Stimulated activated CD8-positive, alpha-beta memory T cell treated with anti-CD3 and anti-CD28 coated beads, Interleukin-15, amount 100 ng/mL, for 4 hours (primary cell): ENCODE results near the gene STRN3.
"Not testable (repeated sequence)": the region's sequence is repeated elsewhere in the genome, so short reads cannot be mapped to it uniquely, and the experiment has no call there.

Source experiments
- DNase-seq, 2 donors: peaks; one replicate each; pipeline ENCODE4 v3.0.0-alpha.2; 2020; ENCODE audit warnings: low read depth in 2 of 2

Gene STRN3

DNA sequence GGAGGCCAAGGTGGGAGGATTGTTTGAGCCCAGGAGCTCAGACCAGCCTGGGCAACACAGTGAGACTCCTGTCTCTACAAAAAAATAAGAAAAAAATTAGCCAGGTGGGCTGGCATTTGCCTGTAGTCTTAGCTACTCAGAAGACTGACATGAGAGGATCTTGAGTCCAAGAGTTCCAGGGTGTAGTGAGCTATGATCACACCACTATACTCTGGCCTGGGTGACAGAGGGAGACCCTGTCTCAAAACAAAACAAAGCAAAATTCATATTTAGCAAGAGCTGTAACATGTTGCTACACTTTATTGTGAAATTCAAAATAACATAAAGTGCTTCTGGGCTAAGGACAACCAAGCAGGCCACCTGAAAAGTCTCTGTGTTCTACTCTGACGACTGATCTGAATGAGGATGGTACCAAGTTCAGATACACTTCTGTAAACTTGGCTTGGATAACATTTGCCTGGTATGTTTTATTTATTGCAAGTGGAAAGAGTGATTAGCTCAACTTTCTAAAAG, 11.6 kb upstream of the STRN3 start:
- no peak for DNase-seq

DNA sequence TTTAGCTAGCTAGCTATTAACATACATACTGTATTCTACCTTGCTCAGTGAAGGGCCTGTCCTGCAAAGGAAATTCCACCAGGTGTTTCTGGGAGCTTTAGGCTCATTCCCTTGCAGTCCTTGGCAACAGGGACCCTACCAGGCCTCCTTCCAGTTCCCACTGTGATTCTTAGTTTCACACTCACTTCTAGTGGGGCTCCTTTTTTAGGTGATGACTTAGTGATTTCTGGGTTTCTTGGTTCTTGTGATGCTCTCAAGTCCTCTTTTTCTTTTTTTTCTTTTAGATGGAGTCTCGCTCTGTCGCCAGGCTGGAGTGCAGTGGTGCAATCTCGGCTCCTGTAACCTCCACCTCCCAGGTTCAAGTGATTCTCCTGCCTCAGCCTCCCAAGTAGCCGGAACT, 10.4 kb upstream of the STRN3 start:
- no peak for DNase-seq

DNA sequence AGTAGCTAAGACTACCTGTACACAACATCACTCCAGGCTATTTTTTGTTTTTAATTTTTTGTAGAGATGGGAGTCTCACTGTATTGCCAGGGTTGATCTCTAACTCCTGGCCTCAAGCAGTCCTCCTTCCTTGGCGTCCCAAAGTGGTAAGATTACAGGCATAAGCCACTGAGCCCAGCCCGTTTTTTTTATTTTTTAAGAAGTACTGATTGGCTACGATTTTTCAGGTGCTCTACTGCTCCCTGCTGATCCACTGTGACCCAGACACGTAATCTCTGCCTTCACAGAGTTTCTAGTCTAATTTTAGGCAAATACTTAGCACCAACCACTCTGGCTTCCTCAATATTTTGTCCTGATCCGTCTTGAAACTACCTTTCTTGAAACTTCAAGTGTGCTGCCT, 4.3 kb upstream of the STRN3 start:
- no peak for DNase-seq

DNA sequence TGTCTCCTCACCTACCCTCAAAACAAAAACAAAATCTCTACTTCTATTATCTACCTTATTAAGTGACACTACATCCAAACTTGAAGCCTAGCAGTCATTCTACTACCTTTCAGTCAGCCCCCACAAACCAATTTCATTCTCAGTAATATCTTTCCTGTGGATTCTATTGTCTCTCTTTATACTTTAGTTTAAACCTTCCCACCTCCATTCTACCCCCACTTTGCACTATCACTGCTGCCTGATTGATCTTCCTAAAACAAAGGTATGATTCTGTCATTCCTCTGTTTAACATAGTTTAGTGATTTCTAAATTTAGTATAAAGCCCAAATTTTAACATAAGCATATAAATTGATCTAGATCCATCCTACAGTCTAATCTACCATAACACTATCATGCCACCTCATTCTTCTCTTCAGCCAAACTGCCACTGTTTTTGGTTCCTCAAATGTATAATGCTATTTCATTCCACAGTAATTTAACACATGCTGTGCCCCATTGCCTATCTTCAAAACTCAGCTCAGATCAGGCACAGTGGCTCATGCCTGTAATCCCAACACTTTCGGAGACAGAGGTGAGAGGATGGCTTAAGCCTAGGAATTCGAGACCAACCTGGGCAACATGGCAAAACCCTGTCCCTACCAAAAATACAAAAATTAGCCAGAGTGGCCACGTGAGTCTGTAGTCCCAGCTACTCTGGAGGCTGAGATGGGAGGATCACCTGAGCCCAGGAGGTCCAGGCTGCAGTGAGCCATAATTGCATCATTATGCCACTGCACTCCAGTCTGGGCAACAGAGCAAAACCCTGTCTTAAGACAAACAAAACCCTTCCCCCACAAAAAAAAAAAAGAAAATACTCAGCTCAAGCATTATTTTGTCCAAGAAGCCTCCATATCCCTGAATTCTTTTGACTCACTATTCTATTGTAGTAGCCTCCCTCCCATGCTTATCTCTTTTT, 3.1 kb upstream of the STRN3 start:
- DNase-seq, result no peak

DNA sequence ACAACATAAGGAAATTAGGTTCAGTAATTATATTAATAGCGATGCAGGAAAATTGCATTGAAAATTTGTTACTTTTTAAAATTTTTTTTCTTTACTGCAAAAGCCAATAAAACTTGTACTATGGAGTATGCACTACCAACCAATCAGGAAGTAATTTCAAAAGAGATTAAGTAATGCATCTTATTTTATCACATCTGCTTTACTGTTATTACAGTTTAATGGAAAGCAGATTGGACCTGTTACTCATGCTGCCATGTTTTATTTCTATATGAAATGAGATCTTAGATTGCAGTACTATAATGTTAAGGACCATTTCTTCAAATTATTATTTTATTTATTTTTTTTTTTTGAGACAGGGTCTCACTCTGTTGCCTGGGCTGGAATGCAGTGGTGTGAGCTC, 1.7 kb upstream of the STRN3 start:
- no peak for DNase-seq

DNA sequence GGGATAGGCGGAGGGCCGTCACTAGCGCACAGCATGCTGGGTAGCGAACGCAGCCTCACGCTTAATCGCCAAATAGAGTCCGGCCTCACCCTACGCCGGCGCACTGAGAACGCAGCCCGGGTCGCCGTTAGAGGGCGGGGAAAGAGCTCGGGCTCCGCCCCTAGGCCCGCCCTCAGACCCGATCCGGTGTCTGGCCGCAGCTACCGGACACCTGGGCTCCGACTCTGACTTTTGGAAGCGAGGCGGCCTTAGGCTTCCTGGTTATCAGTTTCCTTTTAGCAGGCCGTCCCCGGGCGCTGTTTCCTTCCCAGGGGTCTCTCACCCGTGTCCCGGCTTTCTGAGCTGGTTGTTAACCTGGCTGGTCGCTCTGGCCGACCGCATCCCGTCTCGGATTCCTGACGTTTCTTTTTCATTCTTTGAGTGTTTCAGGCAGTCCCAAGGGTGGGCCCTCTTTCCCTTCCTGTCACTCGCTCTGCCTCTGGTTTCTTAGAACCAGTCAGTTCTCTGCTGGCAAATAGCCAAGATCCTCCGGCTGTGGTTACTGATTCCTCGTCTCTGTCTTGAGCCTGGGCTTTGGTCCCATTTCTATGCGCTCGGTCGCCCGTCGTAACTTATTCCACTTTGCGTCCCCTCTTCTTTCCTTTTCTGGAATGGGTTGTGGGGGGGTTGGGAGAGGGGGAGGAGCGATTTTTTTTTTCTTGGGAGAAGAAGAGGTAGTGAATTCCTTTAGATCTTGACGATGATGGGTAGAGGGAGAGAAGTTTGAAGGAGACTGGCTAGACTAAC, 464 bp upstream of the STRN3 start:
- peak; percentile 79 to 84 for DNase-seq

DNA sequence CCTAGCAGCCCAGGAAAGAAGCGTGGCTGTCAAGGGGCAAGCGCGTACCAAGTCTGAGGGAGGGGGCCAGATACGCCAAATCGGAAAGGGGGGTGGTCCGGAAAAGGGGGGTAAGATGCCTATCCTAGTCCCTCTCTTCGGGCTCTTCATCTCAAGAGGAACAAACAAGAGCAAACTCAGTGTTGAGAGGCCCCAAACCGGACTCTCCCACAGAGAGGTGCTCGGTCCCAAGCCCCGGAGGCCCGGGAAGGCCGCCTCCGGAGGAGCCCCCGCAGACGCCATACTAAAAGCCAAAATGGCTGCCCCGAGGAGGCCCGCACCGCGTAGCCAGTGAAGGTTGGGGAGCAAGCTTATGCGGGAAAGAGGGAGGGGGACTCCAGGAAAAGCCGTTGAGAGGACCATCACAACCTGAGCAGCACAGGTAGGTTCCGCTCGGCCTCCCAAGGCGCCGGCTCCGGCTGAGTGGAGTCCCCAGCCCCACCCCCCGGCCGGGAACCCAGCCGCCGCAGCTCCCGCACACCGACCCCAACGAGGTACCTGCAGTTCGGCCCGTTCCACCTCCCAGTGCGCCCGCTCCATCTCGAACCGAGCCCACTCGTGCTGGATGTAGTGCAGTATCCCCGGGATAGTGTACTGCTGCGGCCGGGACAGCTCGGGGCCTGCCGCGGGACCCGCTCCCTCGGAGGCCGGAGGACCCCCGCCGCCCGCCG, 657 bp downstream of the STRN3 start, which contains the start of gene AP4S1:
Gene AP4S1 (plus strand): TSS at position 283 of the 710 bp plus-strand sequence. CDS start 40,548 bp downstream, outside the sequence.
- peak; percentile 9 to 14 for DNase-seq

DNA sequence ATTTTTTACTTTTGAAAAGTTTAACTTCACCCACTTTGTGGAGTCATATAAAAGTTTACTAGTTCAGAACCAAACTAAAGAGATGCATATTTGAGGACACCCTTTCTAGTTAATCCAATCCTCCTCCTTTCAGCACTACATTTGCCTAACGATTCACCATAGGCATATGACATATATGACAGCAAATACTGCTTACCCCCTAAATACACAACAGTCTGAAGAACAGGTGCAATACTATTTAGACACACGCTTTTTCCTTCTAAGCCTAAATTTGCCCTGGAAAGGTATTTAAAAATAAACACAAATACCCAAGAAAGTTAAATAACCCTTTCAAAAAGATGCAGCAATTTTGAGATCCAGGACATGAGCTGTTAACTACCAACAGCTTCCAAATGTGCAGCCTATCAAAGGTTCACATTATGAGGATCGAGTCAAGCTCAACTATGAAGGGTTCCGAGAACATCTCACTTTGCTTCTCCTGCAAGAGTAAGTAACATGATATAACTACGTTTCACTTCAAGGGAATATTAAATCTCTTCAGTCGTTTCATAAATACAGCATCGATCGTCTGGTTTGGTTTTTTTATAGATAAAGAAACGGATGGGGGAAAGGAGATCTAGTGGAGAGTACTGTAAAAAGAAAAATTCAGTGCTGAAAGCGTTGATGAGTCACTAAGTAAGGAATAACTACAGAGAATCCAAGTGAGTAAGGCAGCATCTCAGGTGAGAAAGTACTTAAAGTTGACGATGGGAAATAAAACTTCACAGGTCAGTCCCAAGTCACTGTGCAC, 1.4 kb downstream of the STRN3 start:
- no peak for DNase-seq

DNA sequence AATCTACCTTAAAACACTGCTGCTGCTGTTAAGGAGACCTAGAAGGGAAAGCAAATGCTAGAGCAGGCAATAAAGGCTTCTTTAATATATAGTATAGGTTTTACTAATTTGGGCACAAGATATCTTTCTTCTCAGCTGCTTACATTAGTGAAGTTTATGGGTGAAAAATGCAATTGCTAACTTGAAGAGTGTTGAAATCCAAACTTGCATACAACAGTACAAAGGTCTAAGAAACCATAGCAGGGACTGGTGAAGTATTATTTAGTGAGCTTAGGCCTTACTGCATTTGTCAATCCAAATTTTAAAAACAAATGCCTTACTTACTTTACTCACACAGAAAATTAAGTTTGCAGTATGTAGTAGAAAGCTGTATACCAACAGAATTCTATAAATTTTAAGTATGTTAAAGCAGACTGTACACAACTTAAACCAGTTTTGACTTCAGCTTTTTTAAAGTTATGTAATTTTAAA, 2.1 kb downstream of the STRN3 start:
- DNase-seq, result no peak

DNA sequence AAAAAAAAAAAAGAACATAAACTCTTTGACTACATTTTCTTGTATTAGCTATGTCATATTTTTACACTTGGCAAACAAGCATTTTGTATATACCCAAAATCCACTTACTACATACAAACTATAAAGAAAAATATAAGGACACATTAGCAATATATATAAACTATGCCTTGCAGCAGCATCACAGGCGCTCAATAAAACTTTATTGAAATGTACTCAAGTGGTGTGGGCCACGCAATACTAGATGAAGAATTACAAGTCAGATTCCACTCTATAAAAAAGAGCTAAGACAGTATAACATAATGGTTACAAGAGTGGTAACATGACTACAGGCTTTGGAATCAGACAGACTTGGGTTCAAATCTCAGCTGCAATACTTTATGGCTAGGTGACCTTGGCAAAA, 3.8 kb downstream of the STRN3 start:
- DNase-seq, result no peak

DNA sequence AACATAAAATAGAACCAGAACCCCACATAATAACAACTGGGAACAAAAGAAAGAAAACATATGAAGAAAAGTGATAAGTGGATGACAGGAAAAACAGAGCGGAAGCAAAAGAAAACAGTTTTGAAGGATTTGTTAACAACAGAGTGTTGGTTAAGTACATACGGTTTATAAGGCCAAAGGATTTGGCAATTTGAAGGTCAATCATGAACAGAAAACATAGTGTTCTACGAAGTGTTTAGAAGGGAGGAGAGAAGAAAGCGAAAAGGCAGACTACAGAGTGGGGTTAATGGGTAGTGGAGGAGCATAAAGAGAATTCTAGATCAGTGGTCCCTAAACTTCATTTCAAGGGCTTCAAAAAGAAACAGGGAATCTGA, 4.6 kb downstream of the STRN3 start:
- DNase-seq, result no peak

DNA sequence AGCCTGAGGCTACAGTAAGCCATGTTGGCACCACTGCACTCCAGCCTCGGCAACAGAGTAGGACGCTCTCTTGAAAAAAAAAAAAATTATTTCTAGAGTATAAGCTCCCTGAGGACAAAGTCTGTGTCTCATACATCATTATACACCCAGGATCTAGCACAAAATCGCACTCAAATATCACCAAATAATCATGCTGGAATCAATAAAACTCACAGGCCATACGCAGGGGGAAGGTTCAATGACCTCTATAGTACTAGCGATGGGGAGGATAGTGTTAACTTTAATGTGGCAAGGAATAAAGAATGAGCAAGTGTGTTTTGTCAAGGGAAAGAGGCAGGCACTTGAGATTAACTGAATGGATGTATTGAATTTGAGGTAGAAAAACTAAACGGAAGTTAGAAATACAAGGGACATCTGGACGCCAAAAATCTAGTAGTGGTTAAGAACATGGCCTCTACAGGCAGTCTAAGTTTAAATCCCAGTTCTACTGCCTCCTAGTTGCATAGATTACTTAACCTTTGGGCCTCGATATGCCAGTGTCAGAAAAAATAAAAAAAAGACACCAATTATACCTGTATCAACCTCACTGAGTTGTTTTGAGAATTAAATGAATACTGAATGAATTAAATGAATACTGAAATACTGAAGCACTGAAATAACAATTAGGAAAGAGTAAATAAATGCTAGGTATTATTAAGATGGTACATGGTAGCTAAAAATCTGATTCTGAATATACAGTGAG, 5.2 kb downstream of the STRN3 start:
- no peak for DNase-seq

DNA sequence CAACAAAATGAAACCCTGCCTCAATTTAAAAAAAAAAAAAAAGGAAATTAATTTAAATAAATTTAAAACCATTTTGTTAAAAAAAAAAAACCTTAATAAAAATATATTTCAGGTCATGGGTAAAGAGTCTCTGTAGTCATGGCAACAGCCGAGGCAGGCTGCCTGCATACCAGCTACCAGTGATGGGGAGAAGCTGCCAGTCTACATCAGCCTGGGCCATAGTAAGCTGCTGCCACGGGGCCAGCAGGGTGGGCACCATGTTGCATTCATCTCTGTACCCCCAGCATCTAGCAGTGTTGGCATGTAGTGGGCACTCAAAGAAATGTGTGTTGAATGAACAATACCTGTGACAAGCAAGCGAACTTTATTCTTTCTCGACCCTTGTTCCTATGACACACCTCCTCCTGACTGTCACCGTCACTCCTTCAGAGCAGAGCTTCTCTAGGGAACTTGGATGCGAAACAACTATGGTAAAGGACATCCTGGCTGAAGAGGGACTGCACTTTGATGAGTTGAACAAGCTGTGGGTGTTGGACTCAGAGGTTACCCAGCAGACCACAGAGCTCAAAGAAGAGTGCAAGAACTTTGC, 8.0 kb downstream of the STRN3 start:
- no peak for DNase-seq

DNA sequence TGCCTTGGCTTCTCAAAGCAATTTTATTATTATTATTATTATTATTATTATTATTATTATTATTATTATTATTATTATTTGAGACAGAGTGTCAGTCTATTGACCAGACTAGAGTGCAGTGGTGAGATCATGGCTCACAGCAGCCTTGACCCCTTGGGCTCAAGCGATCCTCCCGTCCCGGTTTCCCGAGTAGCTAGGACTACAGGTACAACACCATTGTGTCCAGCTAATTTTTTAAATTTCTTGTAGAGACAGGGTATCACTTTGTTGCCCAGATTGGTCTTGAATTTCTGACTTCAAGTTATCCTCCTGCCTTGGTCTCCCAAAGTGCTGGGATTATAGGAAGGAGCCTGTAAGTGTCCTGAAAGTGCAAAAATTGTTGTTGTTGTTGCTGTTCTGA, 12.3 kb downstream of the STRN3 start:
- no peak for DNase-seq

DNA sequence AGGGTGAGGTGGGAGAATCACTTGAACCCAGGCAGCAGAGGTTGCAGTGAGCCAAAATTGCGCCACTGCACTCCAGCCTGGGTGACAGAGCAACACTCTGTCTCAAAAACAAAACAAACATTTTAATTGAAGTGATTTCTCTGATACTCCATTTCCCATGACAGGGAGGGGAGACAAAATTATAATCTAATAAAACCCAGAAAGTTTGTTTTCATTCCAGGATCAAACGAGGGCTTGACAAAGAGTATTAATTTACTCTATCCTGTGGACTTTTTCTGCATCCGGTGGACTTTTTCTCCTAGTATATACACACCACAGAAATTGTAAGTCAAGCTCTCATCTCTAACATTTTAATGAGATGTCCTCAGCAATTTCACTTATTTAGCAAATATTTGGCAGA, 15.2 kb downstream of the STRN3 start:
- DNase-seq, result no peak

DNA sequence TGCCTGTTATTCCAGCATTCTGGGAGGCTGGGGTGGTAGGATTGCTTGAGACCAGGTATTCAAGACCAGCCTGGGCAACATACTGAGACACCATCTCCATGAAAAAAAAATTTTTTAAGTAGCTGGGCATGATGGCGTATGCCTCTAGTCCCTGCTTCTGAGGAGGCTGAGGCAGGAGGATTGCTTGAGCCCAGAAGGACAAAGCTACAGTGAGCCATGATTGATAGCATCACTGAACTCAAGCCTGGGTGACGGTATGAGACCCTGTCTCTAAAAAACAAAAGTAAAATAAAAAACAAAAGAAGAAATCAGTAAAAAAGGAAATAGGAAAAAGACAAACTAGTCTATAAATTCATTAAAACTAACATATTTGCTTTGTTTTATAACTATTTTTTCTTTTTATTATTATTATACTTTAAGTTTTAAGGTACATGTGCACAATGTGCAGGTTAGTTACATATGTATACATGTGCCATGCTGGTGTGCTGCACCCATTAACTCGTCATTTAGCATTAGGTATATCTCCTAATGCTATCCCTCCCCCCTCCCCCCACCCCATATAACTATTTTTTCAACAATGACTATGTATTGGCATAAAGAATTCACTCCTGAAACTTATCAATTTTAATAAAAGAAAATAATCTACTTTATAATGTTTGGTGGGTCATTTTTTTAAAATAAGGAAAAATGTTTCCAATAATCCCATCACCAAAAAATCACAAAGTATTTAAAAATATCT, 16.2 kb downstream of the STRN3 start:
- no peak for DNase-seq

DNA sequence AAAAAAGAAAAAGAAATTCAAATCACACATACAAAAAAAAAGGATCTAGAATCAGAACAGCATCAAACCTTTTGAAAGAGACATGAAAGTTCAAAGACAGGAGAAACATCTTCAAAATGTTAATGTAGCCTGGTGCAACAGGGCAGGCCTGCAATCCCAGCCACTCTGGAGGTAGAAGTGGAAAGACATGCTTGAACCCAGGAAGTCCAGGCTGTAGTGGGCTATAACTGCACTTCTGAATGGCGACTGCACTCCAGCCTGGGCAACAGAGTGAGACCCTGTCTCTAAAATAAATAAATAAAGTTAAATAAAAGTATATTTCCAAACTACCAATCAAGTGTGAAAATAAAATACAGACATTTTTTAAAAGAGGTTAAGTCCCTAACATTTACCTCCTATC, 19.5 kb downstream of the STRN3 start:
- DNase-seq, result no peak

DNA sequence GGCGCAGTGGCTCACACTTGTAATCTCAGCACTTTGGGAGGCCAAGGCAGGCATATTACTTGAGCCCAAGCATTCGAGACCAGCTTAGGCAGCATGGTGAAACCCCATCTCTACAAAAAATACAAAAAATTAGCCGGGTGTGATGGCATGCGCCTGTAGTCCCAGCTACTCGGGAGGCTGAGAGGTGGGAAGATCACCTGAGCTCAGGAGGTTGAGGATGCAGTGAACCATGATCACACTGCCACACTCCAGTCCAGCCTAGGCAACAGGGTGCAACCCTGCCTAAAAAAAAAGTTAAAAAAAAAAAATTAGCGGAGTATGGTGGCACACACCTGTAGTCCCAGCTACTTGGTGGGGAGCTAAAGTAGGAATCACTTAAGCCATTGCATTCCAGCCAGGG, 22.2 kb downstream of the STRN3 start:
- not testable (repeated sequence) for DNase-seq

DNA sequence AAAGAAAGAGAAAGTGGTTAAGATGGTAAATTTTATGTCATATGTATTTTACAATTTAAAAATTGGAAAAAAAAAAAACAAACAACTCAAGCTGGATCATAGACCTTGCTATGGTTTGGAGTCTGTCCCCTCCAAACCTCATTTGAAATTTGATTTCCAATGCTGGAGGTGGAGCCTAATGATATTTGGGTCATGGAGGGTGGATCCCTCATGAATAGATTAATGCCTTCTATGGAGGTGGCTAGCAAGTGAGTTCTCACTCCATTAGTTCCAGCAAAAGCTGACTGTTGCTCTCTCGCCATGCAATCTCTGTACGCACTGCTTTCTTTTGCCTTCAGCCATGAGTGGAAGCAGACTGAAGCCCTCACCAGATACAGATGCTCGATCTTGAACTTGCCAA, 22.9 kb downstream of the STRN3 start:
- no peak for DNase-seq
